B cell (primary cell): ENCODE measurements around the gene SCNN1G. TPM values are rescaled to one million over a fixed set of nuclear protein-coding genes. Genes with fewer than 3 reads are reported as not detected.

Experiments used
- ATAC-seq: fragments of 200-7000 bp; cut with Tn5 transposase; one replicate; pipeline ENCODE4 v1.10.0; 2021; ENCODE audit warnings: low read depth, mild to moderate bottlenecking, moderate number of reproducible peaks, moderate library complexity
- CTCF ChIA-PET: fragments of 350-600 bp; sonication (Branson Sonifier 250); formaldehyde crosslinking; loops from one replicate; lab custom pipeline; 2021; ENCODE audit warnings: antibody characterized with exemption, inconsistent platforms; lab: Charles Lee
- POLR2A ChIA-PET: fragments of 350-600 bp; sonication (Branson Sonifier 250); formaldehyde crosslinking; loops from one replicate; lab custom pipeline; 2021; ENCODE audit warnings: antibody characterized with exemption; lab: Charles Lee
- DNase-seq: peaks from one replicate; pipeline ENCODE4 v3.0.0; 2013
- H2AFZ ChIP-seq: 2 replicates; pipeline ENCODE4 v1.6.1; 2012; ENCODE audit warnings: mild to moderate bottlenecking, low read depth, low read length; ENCODE audit not compliant: insufficient read depth, poor library complexity, severe bottlenecking
- H3K27ac ChIP-seq, 2 donors: 1 replicate in 1 of 2; 2 replicates in 1 of 2; pipeline ENCODE4 v1.5.1; 2012 to 2013; ENCODE audit warnings: low read length in 2 of 2, mild to moderate bottlenecking in 2 of 2, moderate library complexity in 1 of 2
- H3K27me3 ChIP-seq, 4 experiments: fragments of 200-600 bp in 1 of 4; sonication (generic) in 1 of 4; replicated peaks in 1 of 4; 1 replicate in 2 of 4; 2 replicates in 2 of 4; pipeline versions ENCODE4 v1.6.1 to v1.7.0; 2013 to 2016; ENCODE audit warnings: low read length in 3 of 4, mild to moderate bottlenecking in 2 of 4, mixed read lengths in 1 of 4, moderate library complexity in 1 of 4; ENCODE audit not compliant: insufficient read depth in 4 of 4, control insufficient read depth in 3 of 4; ENCODE audit errors: control extremely low read depth in 1 of 4
- H3K36me3 ChIP-seq, 2 experiments: replicated peaks in 1 of 2; 1 replicate in 1 of 2; 2 replicates in 1 of 2; pipeline versions ENCODE4 v1.6.1 to v1.7.1; 2013; ENCODE audit warnings: low read length in 1 of 2; ENCODE audit not compliant: insufficient read depth in 2 of 2, control insufficient read depth in 1 of 2; ENCODE audit errors: control extremely low read depth in 1 of 2, extremely low read depth in 1 of 2
- H3K4me1 ChIP-seq, 2 donors: fragments of 200-600 bp in 1 of 2; sonication (generic) in 1 of 2; 1 replicate in 1 of 2; 2 replicates in 1 of 2; pipeline versions ENCODE4 v1.5.1 to v1.6.1; 2013 to 2017; ENCODE audit warnings: low read length in 2 of 2; ENCODE audit not compliant: control insufficient read depth in 2 of 2, insufficient read depth in 2 of 2
- H3K4me2 ChIP-seq: replicated peaks from 2 replicates; pipeline ENCODE3; 2012; ENCODE audit warnings: mild to moderate bottlenecking, low read depth, low read length; ENCODE audit not compliant: poor library complexity, severe bottlenecking
- H3K4me3 ChIP-seq, 5 experiments: fragments of 200-600 bp in 1 of 5; sonication (generic) in 1 of 5; 1 replicate in 3 of 5; 2 replicates in 2 of 5; pipeline versions ENCODE4 v1.5.1 to v1.7.0; 2011 to 2016; ENCODE audit warnings: low read length in 4 of 5, mild to moderate bottlenecking in 4 of 5, low read depth in 2 of 5, control low read depth in 1 of 5, moderate library complexity in 1 of 5; ENCODE audit not compliant: insufficient read depth in 1 of 5; ENCODE audit errors: control extremely low read depth in 1 of 5, extremely low read depth in 1 of 5
- H3K79me2 ChIP-seq: fragments of 200-600 bp; sonication (generic); one replicate; pipeline ENCODE4 v1.6.0; 2016; ENCODE audit warnings: low read length; ENCODE audit not compliant: control insufficient read depth, insufficient read depth
- H3K9ac ChIP-seq: fragments of 200-600 bp; sonication (generic); 2 replicates; pipeline ENCODE4 v1.6.1; 2017; ENCODE audit warnings: mild to moderate bottlenecking, low read length, moderate library complexity
- H3K9me3 ChIP-seq, 3 donors: one replicate each; pipeline versions ENCODE4 v1.6.1 to v1.7.1; 2013; ENCODE audit warnings: low read length in 2 of 3; ENCODE audit not compliant: control insufficient read depth in 2 of 3, insufficient read depth in 1 of 3; ENCODE audit errors: control extremely low read depth in 1 of 3
- H4K20me1 ChIP-seq: 2 replicates; pipeline ENCODE4 v1.6.0; 2012; ENCODE audit warnings: mild to moderate bottlenecking, low read length; ENCODE audit not compliant: insufficient read depth, control insufficient read depth, poor library complexity, severe bottlenecking
- H3K27ac Mint-ChIP-seq: one replicate; pipeline ENCODE4 v1.8.0; 2021; ENCODE audit warnings: mixed read lengths
- H3K27me3 Mint-ChIP-seq: one replicate; pipeline ENCODE4 v1.8.0; 2021; ENCODE audit warnings: mixed read lengths
- H3K4me1 Mint-ChIP-seq: one replicate; pipeline ENCODE4 v1.8.0; 2021; ENCODE audit warnings: mixed read lengths
- H3K4me3 Mint-ChIP-seq: one replicate; pipeline ENCODE4 v1.8.0; 2021; ENCODE audit warnings: mixed read lengths
- H3K9me3 Mint-ChIP-seq: one replicate; pipeline ENCODE4 v1.8.0; 2022; ENCODE audit warnings: mixed read lengths; ENCODE audit not compliant: insufficient read depth
- CTCF ChIP-seq: fragments of 200-600 bp; IDR thresholded peaks from one replicate; pipeline ENCODE4 v1.8.0; 2022; ENCODE audit warnings: antibody characterized with exemption, mild to moderate bottlenecking
- EZH2 ChIP-seq: IDR thresholded peaks from 2 replicates; pipeline ENCODE4 v1.6.1; 2012; ENCODE audit warnings: borderline replicate concordance, low read depth, mild to moderate bottlenecking, moderate library complexity, low read length; ENCODE audit not compliant: insufficient read depth, poor library complexity, severe bottlenecking
- WGBS: methylation state at CpG from one replicate; pipeline ENCODE4 v1.1.5; 2013; ENCODE audit warnings: missing lambda C conversion rate; ENCODE audit not compliant: insufficient coverage; 5-methylcytosine and 5-hydroxymethylcytosine counted together
- intact Hi-C: fragments of 100-400 bp; cut with micrococcal nuclease; formaldehyde crosslinking; loops from one replicate; pipeline ENCODE4 v1.10.0; 2022
- polyA plus RNA-seq: library from polyadenylated mRNA; depleted of rRNA; stranded (reverse); fragments of >200 nt; gene quantifications from 2 replicates; pipeline ENCODE4 v1.2.3, GENCODE V29; 2012
- total RNA-seq, 2 donors: library from RNA; stranded (reverse); fragments of 120-200 nt in 1 of 2; gene quantifications; 1 replicate in 1 of 2; 2 replicates in 1 of 2; pipeline versions ENCODE4 v1.2.3 to v1.2.4, GENCODE V29; 2013 to 2022

The SCNN1G gene
- total and polyA plus RNA-seq, 2 donors (not counting 1 experiment from before 2014, with no cell fraction given), result not detected

- Histone ChIP-seq H2AFZ (no peak overlapping the region), H3K27ac (no peak overlapping the region), H3K9me3 (no peaks in the 10 kb centered on the region), H3K4me1 (no peaks in the 10 kb centered on the region), H3K27me3 (peaks cover 0 to 9% (median 5%) of the 10 kb centered on the region in 4 experiments), H3K4me3 (no peak overlapping the region), H3K79me2 (no peaks in the 10 kb centered on the region), H3K9ac (no peak overlapping the region), H4K20me1 (no peaks in the 10 kb centered on the region), H3K36me3 (no peaks in the 10 kb centered on the region), H3K4me2 (no peak overlapping the region)
- no peaks in the 10 kb centered on the region for H3K9me3 Mint-ChIP-seq
- ATAC-seq (no peak), DNase-seq (no peak)
- WGBS, result 96% methylated on average over 5 of the region's 6 CpGs
- POLR2A ChIA-PET, result no interaction called here
- CTCF ChIA-PET, result interaction anchor here (0.5 kb wide), 1 partner anchor 1517 kb away, joined by 4 read pairs; no protein-coding TSS in a partner anchor
- no peak overlapping the region for H3K4me3 Mint-ChIP-seq
- TF ChIP-seq EZH2 (no peak), CTCF (no peak)
- peaks cover 4% of the 10 kb centered on the region for H3K4me1 Mint-ChIP-seq
- no peak overlapping the region for H3K27ac Mint-ChIP-seq
- peaks cover 49% of the 10 kb centered on the region for H3K27me3 Mint-ChIP-seq
- intact Hi-C loops, result no loop called here
Observed at GRCh38 chr16:23158114-23158513, 24.4 kb upstream of the SCNN1G start.

GRCh38 chr16:23160082-23160481, 22.5 kb upstream of the SCNN1G start:
- no peaks in the 10 kb centered on the region for H3K9me3 Mint-ChIP-seq
- ChIA-PET CTCF (interaction anchor here (1.6 kb wide), 1 partner anchor 9 kb away, joined by 3 read pairs; no protein-coding TSS in a partner anchor), POLR2A (no interaction called here)
- H3K36me3 ChIP-seq, result no peaks in the 10 kb centered on the region
- no peak overlapping the region for H3K4me2 ChIP-seq
- TF ChIP-seq CTCF (no peak), EZH2 (no peak)
- H2AFZ ChIP-seq, result no peak overlapping the region
- no peak overlapping the region for H3K9ac ChIP-seq
- H3K27me3 ChIP-seq, result peaks cover 0 to 7% (median 4%) of the 10 kb centered on the region in 4 experiments
- H3K27me3 Mint-ChIP-seq, result peaks cover 60% of the 10 kb centered on the region
- no peaks in the 10 kb centered on the region for H3K79me2 ChIP-seq
- no peak overlapping the region for H3K4me3 Mint-ChIP-seq
- WGBS, result 68% methylated on average over 4 of the region's 4 CpGs
- H3K4me1 ChIP-seq, result no peaks in the 10 kb centered on the region
- H3K27ac Mint-ChIP-seq, result no peak overlapping the region
- DNase-seq (no peak), ATAC-seq (no peak)
- intact Hi-C loops, result no loop called here
- H3K27ac ChIP-seq, result no peak overlapping the region
- H3K4me3 ChIP-seq, result no peak overlapping the region
- no peaks in the 10 kb centered on the region for H4K20me1 ChIP-seq
- H3K9me3 ChIP-seq, result no peaks in the 10 kb centered on the region
- H3K4me1 Mint-ChIP-seq, result peaks cover 4% of the 10 kb centered on the region
